GM12873 (cell line): ENCODE data around the gene RHBDL2.

ENCODE experiments used
- TF ChIP-seq, protein P1 (sequence below): IDR thresholded peaks from 2 replicates; pipeline ENCODE4 v1.5.1; 2012; ENCODE audit warnings: low read depth, mild to moderate bottlenecking, moderate library complexity, low read length, control low read depth; ENCODE audit not compliant: insufficient read depth; ENCODE audit errors: missing control alignments

The RHBDL2 gene

DNA sequence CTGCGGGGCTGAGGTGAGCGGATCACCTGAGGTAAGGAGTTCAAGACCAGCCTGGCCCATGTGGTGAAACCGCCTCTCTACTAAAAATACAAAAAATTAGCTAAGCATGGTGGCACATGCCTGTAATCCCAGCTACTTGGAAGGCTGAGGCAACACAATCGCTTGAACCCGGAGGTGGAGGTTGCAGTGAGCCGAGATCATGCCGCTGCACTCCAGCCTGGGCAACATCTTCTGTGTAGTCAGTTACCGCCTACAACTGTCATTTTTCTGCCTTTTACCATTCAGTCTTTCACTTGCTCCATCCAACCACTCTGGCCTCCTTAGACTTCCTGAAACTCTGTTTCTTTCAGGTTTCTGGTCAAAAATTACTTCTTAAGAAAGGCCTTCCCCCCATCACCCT is 70.6 kb downstream of the RHBDL2 start:
- TF ChIP-seq, protein P1, sequence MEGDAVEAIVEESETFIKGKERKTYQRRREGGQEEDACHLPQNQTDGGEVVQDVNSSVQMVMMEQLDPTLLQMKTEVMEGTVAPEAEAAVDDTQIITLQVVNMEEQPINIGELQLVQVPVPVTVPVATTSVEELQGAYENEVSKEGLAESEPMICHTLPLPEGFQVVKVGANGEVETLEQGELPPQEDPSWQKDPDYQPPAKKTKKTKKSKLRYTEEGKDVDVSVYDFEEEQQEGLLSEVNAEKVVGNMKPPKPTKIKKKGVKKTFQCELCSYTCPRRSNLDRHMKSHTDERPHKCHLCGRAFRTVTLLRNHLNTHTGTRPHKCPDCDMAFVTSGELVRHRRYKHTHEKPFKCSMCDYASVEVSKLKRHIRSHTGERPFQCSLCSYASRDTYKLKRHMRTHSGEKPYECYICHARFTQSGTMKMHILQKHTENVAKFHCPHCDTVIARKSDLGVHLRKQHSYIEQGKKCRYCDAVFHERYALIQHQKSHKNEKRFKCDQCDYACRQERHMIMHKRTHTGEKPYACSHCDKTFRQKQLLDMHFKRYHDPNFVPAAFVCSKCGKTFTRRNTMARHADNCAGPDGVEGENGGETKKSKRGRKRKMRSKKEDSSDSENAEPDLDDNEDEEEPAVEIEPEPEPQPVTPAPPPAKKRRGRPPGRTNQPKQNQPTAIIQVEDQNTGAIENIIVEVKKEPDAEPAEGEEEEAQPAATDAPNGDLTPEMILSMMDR: no peak

DNA sequence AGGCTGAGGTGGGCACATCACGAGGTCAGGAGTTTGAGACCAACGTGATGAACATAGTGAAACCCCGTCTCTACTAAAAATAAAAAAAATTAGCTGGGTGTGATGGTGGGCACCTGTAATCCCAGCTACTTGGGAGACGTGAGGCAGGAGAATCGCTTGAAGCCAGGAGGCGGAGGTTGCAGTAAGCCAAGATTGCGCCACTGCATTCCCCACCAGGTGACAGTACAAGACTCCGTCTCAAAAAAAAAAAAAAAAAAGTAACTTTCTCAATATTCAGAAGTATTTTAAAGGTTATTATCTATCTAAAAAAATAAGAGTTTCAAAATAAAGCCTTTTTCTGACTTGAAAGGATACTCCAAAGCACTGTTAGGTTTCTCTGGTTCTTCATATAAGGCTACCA is 74.4 kb downstream of the RHBDL2 start:
- TF ChIP-seq, protein P1: no peak

DNA sequence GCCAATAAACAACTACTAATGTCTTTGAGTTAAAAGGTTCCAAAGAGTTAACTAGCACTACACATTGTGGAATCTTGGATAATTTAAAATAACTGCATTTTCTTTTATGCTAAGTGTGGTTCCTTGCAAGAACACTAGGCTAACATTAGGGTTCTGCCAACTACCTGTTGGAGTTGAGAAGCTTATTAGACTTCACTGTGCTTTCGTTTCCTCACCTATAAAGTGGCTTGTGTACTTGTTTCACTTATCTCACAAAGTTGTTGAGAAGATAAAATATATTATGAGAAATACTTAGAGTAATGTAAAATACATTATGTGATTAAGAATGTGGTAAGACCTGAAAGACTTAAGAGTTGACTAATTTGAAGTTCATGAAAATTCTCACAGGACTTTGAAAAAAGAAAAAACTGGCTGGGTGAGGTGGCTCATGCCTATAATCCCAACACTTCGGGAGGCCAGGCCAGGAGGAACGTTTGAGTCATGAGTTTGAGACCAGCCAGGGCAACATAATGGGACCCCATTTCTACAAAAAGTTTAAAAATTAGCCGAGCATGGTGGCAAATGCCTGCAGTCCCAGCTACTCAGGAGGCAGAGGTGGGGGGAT is 76.4 kb downstream of the RHBDL2 start:
- TF ChIP-seq, protein P1: no peak

DNA sequence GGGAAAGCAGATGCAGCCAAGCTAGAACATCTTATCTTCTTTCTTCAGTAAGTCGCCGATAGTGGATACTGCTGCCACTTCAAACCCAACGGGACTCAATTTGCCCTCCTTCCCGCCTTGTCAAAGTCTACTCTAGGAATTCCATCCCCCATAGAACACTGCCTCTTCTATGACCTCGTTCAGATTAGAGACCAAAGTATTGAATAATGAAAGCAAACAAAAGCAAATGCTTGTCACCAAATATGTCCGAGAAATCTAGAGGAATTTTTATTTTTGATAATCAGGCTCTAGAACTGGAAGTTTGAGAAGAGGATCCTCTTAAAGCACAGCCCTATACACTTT is 81.2 kb downstream of the RHBDL2 start:
- TF ChIP-seq, protein P1: no peak

DNA sequence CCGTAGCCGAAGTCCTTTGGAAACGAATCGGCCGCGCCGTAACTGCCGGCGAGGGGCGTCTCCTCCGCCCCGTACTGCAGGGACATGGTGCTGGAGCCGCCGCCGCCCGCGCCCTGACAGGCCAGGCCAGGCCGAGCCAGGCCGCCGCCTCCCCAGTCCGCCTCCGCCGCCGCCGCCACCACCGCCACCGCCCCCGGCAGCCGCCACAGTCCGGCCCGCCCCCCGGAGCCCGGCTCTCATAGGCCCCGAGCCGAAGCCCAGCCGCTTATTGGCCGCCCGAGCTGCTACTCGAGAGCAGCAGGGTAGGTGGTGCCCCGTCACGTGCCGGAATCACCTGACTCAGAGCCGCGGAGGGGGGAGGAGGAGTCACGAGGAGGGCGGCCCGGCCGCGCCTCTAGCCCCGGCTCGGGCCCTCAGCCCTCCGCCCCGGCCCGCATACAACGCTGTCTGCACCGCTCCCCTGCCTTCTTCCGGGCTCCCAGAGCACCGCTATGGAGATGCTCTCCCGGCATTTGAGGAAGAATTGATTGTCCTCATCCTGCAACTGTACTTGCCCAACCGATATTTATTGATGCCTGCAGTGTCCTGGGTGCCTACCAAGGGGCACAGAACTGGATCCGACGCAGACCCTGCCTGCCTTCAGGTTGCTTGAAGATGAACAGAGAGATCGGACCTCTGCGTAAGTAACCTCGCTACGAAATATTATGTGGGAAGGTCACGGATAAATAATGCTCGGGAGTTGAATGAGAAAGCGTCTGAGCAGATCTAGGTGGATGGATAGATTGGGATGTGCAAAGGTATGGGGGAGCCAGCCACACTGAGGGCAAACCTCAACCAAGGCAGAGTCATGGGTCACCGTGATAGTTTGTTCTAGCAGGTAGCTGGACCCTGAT is 81.8 kb downstream of the RHBDL2 start, which contains the start of gene RRAGC:
Gene RRAGC, minus strand, starts transcription at position 212 of the 893 bp plus-strand sequence. Its CDS starts 126 bp downstream, at position 86.
- TF ChIP-seq, protein P1: no peak

DNA sequence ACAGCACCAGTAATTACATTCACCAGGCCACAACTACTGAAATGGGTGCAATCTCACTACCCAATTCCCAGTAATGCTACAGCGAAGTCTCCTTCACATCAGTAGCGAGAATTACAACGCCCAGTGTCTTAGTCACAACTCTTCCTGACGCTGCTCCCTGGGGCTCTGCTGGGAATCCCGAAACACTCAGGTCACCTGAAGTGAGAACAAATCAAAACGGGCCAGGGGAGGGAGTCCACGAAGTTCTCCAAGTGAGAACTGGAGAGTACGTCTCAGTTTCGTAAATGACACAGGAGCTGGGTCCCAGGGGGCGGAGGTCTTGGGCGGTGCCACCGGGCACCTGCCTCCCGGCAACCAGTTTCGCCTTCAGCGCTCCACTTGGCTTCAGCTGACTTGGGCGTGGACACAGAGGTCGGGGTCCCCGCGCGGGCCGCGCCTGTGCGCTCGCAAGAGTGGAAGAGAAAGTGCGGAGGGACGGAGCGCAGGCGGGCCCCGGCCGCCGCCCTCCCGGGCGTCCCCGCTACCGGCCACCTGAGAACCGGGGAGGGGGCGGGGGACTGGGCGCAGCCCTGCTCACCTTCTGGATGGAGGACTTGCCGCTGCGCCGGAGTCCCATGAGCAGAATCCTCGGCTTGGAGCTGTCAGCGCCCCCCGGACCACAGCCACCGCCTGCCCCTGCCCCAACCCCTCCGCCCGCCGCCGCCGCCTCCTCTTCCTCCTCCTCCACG is 82.6 kb downstream of the RHBDL2 start:
- TF ChIP-seq, protein P1: no peak

DNA sequence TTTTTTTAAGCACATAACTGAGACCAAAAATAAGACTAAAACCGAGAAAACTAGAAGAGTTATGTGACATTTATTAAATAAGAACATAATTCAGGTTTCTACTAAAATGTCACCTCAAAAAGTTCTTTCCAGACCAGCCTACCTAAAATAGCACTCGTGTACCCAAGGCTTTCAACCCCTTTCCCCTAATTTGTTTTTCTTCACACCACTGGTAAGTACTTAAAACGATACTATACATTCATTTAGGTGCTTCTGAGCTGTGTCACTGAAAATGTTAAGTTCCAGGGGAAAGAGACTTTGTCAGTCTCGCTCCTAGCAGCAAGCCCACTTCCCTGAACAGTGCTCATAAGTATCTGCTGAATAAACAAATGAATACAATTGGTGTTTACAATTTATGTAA is 88.8 kb downstream of the RHBDL2 start:
- TF ChIP-seq, protein P1: no peak
